ENCODE results near the gene MIEF1.
"Not testable (repeated sequence)": the region's sequence is repeated elsewhere in the genome, so short reads cannot be mapped to it uniquely, and the experiment has no call there.

Gene MIEF1

GRCh38 chr22:39489094-39490068 lies 12.7 kb upstream of the MIEF1 start:
- DNase-seq (ENCODE audit: low spot score): no peak

GRCh38 chr22:39490135-39490798 lies 11.8 kb upstream of the MIEF1 start:
- no peak for DNase-seq (ENCODE audit: low spot score)

- DNase-seq (ENCODE audit: low spot score): no peak
Observed at GRCh38 chr22:39490966-39491680, 11.0 kb upstream of the MIEF1 start.

- DNase-seq (ENCODE audit: low spot score): no peak
Observed at GRCh38 chr22:39491696-39492095, 10.4 kb upstream of the MIEF1 start.

- DNase-seq (ENCODE audit: low spot score): no peak
Observed at GRCh38 chr22:39492186-39492585, 9.9 kb upstream of the MIEF1 start.

- no peak for DNase-seq (ENCODE audit: low spot score)
Observed at GRCh38 chr22:39493759-39494158, 8.3 kb upstream of the MIEF1 start.

GRCh38 chr22:39494471-39495120 lies 7.5 kb upstream of the MIEF1 start:
- no peak for DNase-seq (ENCODE audit: low spot score)

GRCh38 chr22:39496131-39496838 lies 5.8 kb upstream of the MIEF1 start:
- no peak for DNase-seq (ENCODE audit: low spot score)

GRCh38 chr22:39497429-39497828 lies 4.7 kb upstream of the MIEF1 start:
- DNase-seq (ENCODE audit: low spot score): no peak

GRCh38 chr22:39498368-39498767 lies 3.7 kb upstream of the MIEF1 start:
- DNase-seq (ENCODE audit: low spot score): no peak

- DNase-seq (ENCODE audit: low spot score): no peak
Observed at GRCh38 chr22:39498802-39499201, 3.3 kb upstream of the MIEF1 start.

- no peak for DNase-seq (ENCODE audit: low spot score)
Observed at GRCh38 chr22:39500101-39500500, 2.0 kb upstream of the MIEF1 start.

GRCh38 chr22:39501644-39502108 lies 414 bp upstream of the MIEF1 start:
- DNase-seq (ENCODE audit: low spot score): no peak

- DNase-seq (ENCODE audit: low spot score): no peak
Observed at GRCh38 chr22:39502789-39503409, 809 bp downstream of the MIEF1 start.

GRCh38 chr22:39503630-39504029 lies 1.5 kb downstream of the MIEF1 start:
- no peak for DNase-seq (ENCODE audit: low spot score)

GRCh38 chr22:39504071-39504470 lies 2.0 kb downstream of the MIEF1 start:
- no peak for DNase-seq (ENCODE audit: low spot score)

GRCh38 chr22:39507021-39507420 lies 4.9 kb downstream of the MIEF1 start:
- DNase-seq (ENCODE audit: low spot score): not testable (repeated sequence)

GRCh38 chr22:39508393-39508792 lies 6.3 kb downstream of the MIEF1 start:
- DNase-seq (ENCODE audit: low spot score): no peak

GRCh38 chr22:39510529-39511149 lies 8.5 kb downstream of the MIEF1 start:
- DNase-seq (ENCODE audit: low spot score): no peak

- DNase-seq (ENCODE audit: low spot score): no peak
Observed at GRCh38 chr22:39511226-39511625, 9.1 kb downstream of the MIEF1 start.

Measured in left forelimb (tissue), 1 donor.